Measurements from ENCODE around the gene LCN1.
A peak's percentile ranks its signal among the peaks of the same experiment; 100 is the strongest.
"Not testable (repeated sequence)": the region's sequence is repeated elsewhere in the genome, so short reads cannot be mapped to it uniquely, and the experiment has no call there.

Gene LCN1

GRCh38 chr9:135531096-135531495, 9.9 kb downstream of the LCN1 start:
- in situ Hi-C loops (cut with HindIII; ENCODE audit: low sequenced_read_pairs) = no loop called here
- TF ChIP-seq, protein P1, sequence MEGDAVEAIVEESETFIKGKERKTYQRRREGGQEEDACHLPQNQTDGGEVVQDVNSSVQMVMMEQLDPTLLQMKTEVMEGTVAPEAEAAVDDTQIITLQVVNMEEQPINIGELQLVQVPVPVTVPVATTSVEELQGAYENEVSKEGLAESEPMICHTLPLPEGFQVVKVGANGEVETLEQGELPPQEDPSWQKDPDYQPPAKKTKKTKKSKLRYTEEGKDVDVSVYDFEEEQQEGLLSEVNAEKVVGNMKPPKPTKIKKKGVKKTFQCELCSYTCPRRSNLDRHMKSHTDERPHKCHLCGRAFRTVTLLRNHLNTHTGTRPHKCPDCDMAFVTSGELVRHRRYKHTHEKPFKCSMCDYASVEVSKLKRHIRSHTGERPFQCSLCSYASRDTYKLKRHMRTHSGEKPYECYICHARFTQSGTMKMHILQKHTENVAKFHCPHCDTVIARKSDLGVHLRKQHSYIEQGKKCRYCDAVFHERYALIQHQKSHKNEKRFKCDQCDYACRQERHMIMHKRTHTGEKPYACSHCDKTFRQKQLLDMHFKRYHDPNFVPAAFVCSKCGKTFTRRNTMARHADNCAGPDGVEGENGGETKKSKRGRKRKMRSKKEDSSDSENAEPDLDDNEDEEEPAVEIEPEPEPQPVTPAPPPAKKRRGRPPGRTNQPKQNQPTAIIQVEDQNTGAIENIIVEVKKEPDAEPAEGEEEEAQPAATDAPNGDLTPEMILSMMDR (IDR thresholded peaks at IDR 0.05; ENCODE audit: low read depth, low read length) = no peak
- no peak overlapping the region for H3K4me3 ChIP-seq (ENCODE audit: low read depth, low read length)
- DNase-seq (ENCODE audit: low read depth, low spot score) = no peak

DNA sequence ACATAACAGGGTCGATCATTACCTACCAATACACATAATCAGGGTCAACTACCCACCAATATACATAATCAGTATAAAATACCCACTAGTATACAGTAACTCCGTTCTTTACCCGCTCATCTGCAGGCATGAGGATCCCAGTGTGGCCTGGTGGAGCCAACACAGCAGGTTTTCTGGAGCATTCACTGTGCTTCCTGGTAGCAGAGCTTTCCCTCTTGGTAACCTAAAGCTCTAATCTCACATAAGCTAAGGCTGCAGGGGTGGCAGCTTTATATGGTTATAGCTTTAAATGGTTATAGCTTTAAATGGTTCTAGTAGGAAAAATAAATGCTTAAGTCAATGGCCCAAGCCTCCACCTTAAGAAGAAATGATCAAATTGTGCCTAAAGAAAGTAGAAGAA, 11.9 kb downstream of the LCN1 start:
- in situ Hi-C loops (cut with HindIII; ENCODE audit: low sequenced_read_pairs) = no loop called here
- TF ChIP-seq, protein P1 (IDR thresholded peaks at IDR 0.05; ENCODE audit: low read depth, low read length) = no peak
- no peak for DNase-seq (ENCODE audit: low read depth, low spot score)
- no peak overlapping the region for H3K4me3 ChIP-seq (ENCODE audit: low read depth, low read length)

GRCh38 chr9:135533674-135534073, 12.4 kb downstream of the LCN1 start:
- no peak overlapping the region for H3K4me3 ChIP-seq (ENCODE audit: low read depth, low read length)
- DNase-seq (ENCODE audit: low read depth, low spot score) = no peak
- in situ Hi-C loops (cut with HindIII; ENCODE audit: low sequenced_read_pairs) = no loop called here
- TF ChIP-seq, protein P1 (IDR thresholded peaks at IDR 0.05; ENCODE audit: low read depth, low read length) = no peak

GRCh38 chr9:135534192-135534711, 13.0 kb downstream of the LCN1 start:
- DNase-seq (ENCODE audit: low read depth, low spot score); H3K4me3 ChIP-seq (ENCODE audit: low read depth, low read length); in situ Hi-C loops (cut with HindIII; ENCODE audit: low sequenced_read_pairs): not testable (repeated sequence)

DNA sequence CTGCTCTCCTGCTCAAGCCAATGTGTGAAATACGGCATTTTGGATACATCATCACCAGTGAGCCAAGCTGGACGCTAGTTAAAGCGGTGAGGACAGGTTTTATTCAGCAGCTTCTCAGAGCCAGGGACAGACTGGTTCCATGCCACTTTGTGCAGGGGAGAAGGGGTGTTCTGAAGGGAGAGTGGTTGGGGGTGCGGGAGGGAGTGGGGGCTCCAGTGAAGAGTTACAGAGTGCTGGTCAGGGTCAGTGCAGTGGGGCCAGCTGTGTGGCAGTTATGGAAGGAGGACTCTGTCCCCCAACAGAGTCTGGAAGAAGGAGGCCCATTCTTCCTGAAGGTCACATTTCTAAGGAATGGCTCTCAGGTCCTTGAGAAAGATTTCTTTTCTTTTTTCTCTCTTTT, 13.6 kb downstream of the LCN1 start:
- in situ Hi-C loops (cut with HindIII; ENCODE audit: low sequenced_read_pairs); DNase-seq (ENCODE audit: low read depth, low spot score); H3K4me3 ChIP-seq (ENCODE audit: low read depth, low read length): not testable (repeated sequence)

- H3K4me3 ChIP-seq (ENCODE audit: low read depth, low read length); DNase-seq (ENCODE audit: low read depth, low spot score); in situ Hi-C loops (cut with HindIII; ENCODE audit: low sequenced_read_pairs): not testable (repeated sequence)
Observed at GRCh38 chr9:135535631-135536030, 14.4 kb downstream of the LCN1 start.

GRCh38 chr9:135536216-135536615, 15.0 kb downstream of the LCN1 start:
- H3K4me3 ChIP-seq (ENCODE audit: low read depth, low read length) = no peak overlapping the region
- in situ Hi-C loops (cut with HindIII; ENCODE audit: low sequenced_read_pairs) = no loop called here
- peak; percentile 29 for DNase-seq (ENCODE audit: low read depth, low spot score)
- TF ChIP-seq, protein P1 (IDR thresholded peaks at IDR 0.05; ENCODE audit: low read depth, low read length) = no peak

- H3K4me3 ChIP-seq (ENCODE audit: low read depth, low read length); in situ Hi-C loops (cut with HindIII; ENCODE audit: low sequenced_read_pairs); DNase-seq (ENCODE audit: low read depth, low spot score): not testable (repeated sequence)
Observed at GRCh38 chr9:135543262-135543894, 22.1 kb downstream of the LCN1 start.

All from astrocyte of the spinal cord (primary cell).